ENCODE data around the gene AFAP1. TPM values are rescaled to one million over a fixed set of nuclear protein-coding genes. Genes with fewer than 3 reads are reported as not detected.

The AFAP1 gene
- total RNA-seq, 1 donor from 2014 or later, result 67.9 TPM

DNA sequence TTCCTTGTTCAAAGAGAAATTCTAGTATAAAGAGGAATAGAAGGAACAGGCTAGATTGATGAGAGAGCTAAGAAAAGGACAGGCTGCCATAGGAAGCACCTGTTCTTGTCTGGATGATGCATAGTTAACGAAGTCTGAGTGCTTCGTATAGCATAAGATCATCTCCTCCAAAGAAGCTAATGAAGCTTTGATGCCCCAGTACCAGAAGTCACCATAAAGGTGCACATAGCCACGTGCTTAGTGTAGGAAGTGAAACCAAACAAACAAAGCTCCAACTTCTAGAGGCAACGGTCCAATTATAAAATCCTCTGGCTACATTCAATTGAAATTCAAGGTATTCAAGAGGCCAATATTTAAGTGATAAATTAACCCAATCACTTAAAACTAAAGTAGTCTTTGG, 31.0 kb downstream of the AFAP1 start:
- no peak for FAIRE-seq
- peaks cover 73% of the 10 kb centered on the region for H3K4me1 ChIP-seq (ENCODE audit: insufficient read depth, low read length)

DNA sequence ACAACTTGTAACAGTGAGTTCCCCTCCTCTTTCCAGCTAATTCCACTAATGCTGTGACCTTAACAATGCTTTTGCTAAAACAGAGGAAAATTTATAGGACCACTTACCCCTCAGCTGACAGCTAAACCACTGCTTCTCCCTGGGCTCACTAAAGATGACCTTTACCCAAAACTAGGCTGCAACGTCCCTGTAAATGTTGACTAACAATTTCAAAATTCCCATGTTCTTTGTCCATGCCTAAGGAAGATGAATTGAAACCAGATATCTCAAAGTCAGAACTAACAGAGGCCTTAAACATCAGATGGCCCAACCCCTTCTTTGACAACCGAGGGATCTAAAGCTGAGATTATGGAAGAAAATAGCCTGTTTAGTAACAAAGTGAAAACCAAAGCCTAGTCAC, 32.5 kb downstream of the AFAP1 start:
- Histone ChIP-seq H3K36me3 (ENCODE audit: insufficient read depth, low read length) (peaks cover 3% of the 10 kb centered on the region), H4K20me1 (ENCODE audit: insufficient read depth, low read length) (peaks cover 54% of the 10 kb centered on the region), H3K27ac (ENCODE audit: low read depth, low read length) (peak overlapping the region; percentile 92), H3K4me2 (ENCODE audit: low read length) (peak overlapping the region; percentile 9), H3K9me3 (ENCODE audit: insufficient read depth, low read depth, low read length) (no peaks in the 10 kb centered on the region), H3K79me2 (ENCODE audit: insufficient read depth, low read length) (peaks cover 100% of the 10 kb centered on the region), H3K4me3 (ENCODE audit: insufficient read depth, low read depth, low read length) (no peak overlapping the region), H2AFZ (ENCODE audit: low read depth, low read length) (no peak overlapping the region), H3K27me3 (ENCODE audit: insufficient read depth, low read length) (no peaks in the 10 kb centered on the region), H3K9ac (ENCODE audit: low read length) (peak overlapping the region; percentile 30), H3K4me1 (ENCODE audit: insufficient read depth, low read length) (peaks cover 87% of the 10 kb centered on the region)
- DNase-seq (ENCODE audit: low read depth) (no peak), FAIRE-seq (no peak)
- H3K4me1 Mint-ChIP-seq (ENCODE audit: low read depth, unreplicated experiment), result peaks cover 72% of the 10 kb centered on the region
- peaks cover 10% of the 10 kb centered on the region for H3K36me3 Mint-ChIP-seq (ENCODE audit: low read depth, unreplicated experiment)
- no peak overlapping the region for H3K4me3 Mint-ChIP-seq (ENCODE audit: unreplicated experiment)
- TF ChIP-seq, protein P1, sequence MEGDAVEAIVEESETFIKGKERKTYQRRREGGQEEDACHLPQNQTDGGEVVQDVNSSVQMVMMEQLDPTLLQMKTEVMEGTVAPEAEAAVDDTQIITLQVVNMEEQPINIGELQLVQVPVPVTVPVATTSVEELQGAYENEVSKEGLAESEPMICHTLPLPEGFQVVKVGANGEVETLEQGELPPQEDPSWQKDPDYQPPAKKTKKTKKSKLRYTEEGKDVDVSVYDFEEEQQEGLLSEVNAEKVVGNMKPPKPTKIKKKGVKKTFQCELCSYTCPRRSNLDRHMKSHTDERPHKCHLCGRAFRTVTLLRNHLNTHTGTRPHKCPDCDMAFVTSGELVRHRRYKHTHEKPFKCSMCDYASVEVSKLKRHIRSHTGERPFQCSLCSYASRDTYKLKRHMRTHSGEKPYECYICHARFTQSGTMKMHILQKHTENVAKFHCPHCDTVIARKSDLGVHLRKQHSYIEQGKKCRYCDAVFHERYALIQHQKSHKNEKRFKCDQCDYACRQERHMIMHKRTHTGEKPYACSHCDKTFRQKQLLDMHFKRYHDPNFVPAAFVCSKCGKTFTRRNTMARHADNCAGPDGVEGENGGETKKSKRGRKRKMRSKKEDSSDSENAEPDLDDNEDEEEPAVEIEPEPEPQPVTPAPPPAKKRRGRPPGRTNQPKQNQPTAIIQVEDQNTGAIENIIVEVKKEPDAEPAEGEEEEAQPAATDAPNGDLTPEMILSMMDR (IDR thresholded peaks at IDR 0.05; ENCODE audit: insufficient read depth, low read depth, low read length), result no peak
- TF ChIP-seq EZH2 (IDR thresholded peaks at IDR 0.05; ENCODE audit: insufficient read depth, low read length), result no peak
- H3K9me3 Mint-ChIP-seq (ENCODE audit: unreplicated experiment), result no peaks in the 10 kb centered on the region
- no peaks in the 10 kb centered on the region for H3K27me3 Mint-ChIP-seq (ENCODE audit: low read depth, unreplicated experiment)
- no peak overlapping the region for H3K27ac Mint-ChIP-seq (ENCODE audit: unreplicated experiment)

More for the DNA sequence above, 31.0 kb downstream of the AFAP1 start:
- peaks cover 66% of the 10 kb centered on the region for H4K20me1 ChIP-seq (ENCODE audit: insufficient read depth, low read length)
- no peaks in the 10 kb centered on the region for H3K9me3 ChIP-seq (ENCODE audit: insufficient read depth, low read depth, low read length)
- no peak overlapping the region for H3K27ac Mint-ChIP-seq (ENCODE audit: unreplicated experiment)
- H3K27me3 Mint-ChIP-seq (ENCODE audit: low read depth, unreplicated experiment), result no peaks in the 10 kb centered on the region
- no peak for DNase-seq (ENCODE audit: low read depth)
- peaks cover 71% of the 10 kb centered on the region for H3K4me1 Mint-ChIP-seq (ENCODE audit: low read depth, unreplicated experiment)
- no peak overlapping the region for H3K9ac ChIP-seq (ENCODE audit: low read length)
- peaks cover 3% of the 10 kb centered on the region for H3K36me3 ChIP-seq (ENCODE audit: insufficient read depth, low read length)
- H3K79me2 ChIP-seq (ENCODE audit: insufficient read depth, low read length), result peaks cover 100% of the 10 kb centered on the region
- no peak overlapping the region for H3K4me3 ChIP-seq (ENCODE audit: insufficient read depth, low read depth, low read length)
- H3K36me3 Mint-ChIP-seq (ENCODE audit: low read depth, unreplicated experiment), result peaks cover 8% of the 10 kb centered on the region
- peak overlapping the region; percentile 7 for H3K27ac ChIP-seq (ENCODE audit: low read depth, low read length)
- H2AFZ ChIP-seq (ENCODE audit: low read depth, low read length), result no peak overlapping the region
- no peak overlapping the region for H3K4me3 Mint-ChIP-seq (ENCODE audit: unreplicated experiment)
- no peak overlapping the region for H3K4me2 ChIP-seq (ENCODE audit: low read length)
- no peak for TF ChIP-seq EZH2 (IDR thresholded peaks at IDR 0.05; ENCODE audit: insufficient read depth, low read length)
- TF ChIP-seq, protein P1 (IDR thresholded peaks at IDR 0.05; ENCODE audit: insufficient read depth, low read depth, low read length), result no peak
- no peaks in the 10 kb centered on the region for H3K9me3 Mint-ChIP-seq (ENCODE audit: unreplicated experiment)
- H3K27me3 ChIP-seq (ENCODE audit: insufficient read depth, low read length), result no peaks in the 10 kb centered on the region

DNA sequence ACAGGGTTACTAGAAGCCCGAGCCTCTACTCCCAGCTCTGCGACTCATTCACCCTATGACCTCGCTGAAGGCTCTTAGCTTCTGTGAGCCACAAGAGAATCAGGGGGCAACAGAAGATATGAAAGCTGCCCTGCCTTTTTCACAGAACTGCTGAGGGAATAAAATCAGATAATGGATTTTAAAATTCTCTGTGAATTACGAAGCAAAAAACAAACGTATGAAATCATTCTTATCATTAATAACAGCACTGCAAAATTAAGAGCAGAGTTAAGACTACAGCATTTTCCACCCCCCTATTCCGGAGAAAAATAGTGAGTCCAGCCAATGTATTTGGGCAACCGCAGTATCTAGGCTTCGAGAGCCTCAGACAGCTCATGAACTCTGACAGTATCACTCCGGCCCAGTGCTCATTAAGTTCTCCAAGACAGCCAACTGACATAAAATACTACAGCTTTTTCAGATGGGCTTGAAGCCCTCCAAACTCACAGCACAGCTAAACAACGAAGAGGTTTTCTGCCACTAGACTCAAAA, 33.4 kb downstream of the AFAP1 start:
- Mint-ChIP-seq H3K27me3 (ENCODE audit: low read depth, unreplicated experiment) (no peaks in the 10 kb centered on the region), H3K4me1 (ENCODE audit: low read depth, unreplicated experiment) (peaks cover 73% of the 10 kb centered on the region), H3K9me3 (ENCODE audit: unreplicated experiment) (no peaks in the 10 kb centered on the region), H3K4me3 (ENCODE audit: unreplicated experiment) (no peak overlapping the region), H3K27ac (ENCODE audit: unreplicated experiment) (peak overlapping the region; percentile 8), H3K36me3 (ENCODE audit: low read depth, unreplicated experiment) (peaks cover 9% of the 10 kb centered on the region)
- Histone ChIP-seq H3K79me2 (ENCODE audit: insufficient read depth, low read length) (peaks cover 100% of the 10 kb centered on the region), H3K9ac (ENCODE audit: low read length) (peak overlapping the region; percentile 78), H3K4me2 (ENCODE audit: low read length) (peak overlapping the region; percentile 54), H3K27ac (ENCODE audit: low read depth, low read length) (peak overlapping the region; percentile 92), H2AFZ (ENCODE audit: low read depth, low read length) (no peak overlapping the region), H4K20me1 (ENCODE audit: insufficient read depth, low read length) (peaks cover 50% of the 10 kb centered on the region), H3K4me1 (ENCODE audit: insufficient read depth, low read length) (peaks cover 87% of the 10 kb centered on the region), H3K27me3 (ENCODE audit: insufficient read depth, low read length) (no peaks in the 10 kb centered on the region), H3K9me3 (ENCODE audit: insufficient read depth, low read depth, low read length) (no peaks in the 10 kb centered on the region), H3K4me3 (ENCODE audit: insufficient read depth, low read depth, low read length) (no peak overlapping the region), H3K36me3 (ENCODE audit: insufficient read depth, low read length) (peaks cover 3% of the 10 kb centered on the region)
- TF ChIP-seq, protein P1 (IDR thresholded peaks at IDR 0.05; ENCODE audit: insufficient read depth, low read depth, low read length), result no peak
- TF ChIP-seq EZH2 (IDR thresholded peaks at IDR 0.05; ENCODE audit: insufficient read depth, low read length), result no peak
- peak; percentile 65 for DNase-seq (ENCODE audit: low read depth)
- FAIRE-seq, result peak; percentile 64

All from astrocyte (in vitro differentiated cells and primary cell).